GM10847 (cell line): ENCODE measurements around the gene GALNS.

Experiments used
- POLR2A ChIP-seq: IDR thresholded peaks from 2 replicates; pipeline ENCODE4 v1.6.1; 2011; ENCODE audit not compliant: insufficient read length; ENCODE audit errors: extremely low read depth

Gene GALNS

GRCh38 chr16:88812513-88813268 is 44.1 kb downstream of the GALNS start:
- TF ChIP-seq POLR2A = no peak

GRCh38 chr16:88811769-88812512 is 44.8 kb downstream of the GALNS start, which contains the start of gene APRT:
Gene APRT, minus strand, starts transcription at chr16:88811928. Its CDS starts 29 bp downstream, at chr16:88811899.
- peak; percentile 79 for TF ChIP-seq POLR2A

- TF ChIP-seq POLR2A = peak; percentile 65
These were observed 45.6 kb downstream of the GALNS start for GRCh38 chr16:88810912-88811768.

GRCh38 chr16:88810166-88810911 is 46.4 kb downstream of the GALNS start:
- TF ChIP-seq POLR2A = no peak

GRCh38 chr16:88809676-88810165 is 47.0 kb downstream of the GALNS start:
- TF ChIP-seq POLR2A = peak; percentile 15

GRCh38 chr16:88809068-88809675 is 47.6 kb downstream of the GALNS start:
- TF ChIP-seq POLR2A = peak; percentile 19

GRCh38 chr16:88807626-88808453 is 48.9 kb downstream of the GALNS start:
- peak; percentile 15 for TF ChIP-seq POLR2A

GRCh38 chr16:88807142-88807625 is 49.6 kb downstream of the GALNS start:
- TF ChIP-seq POLR2A = no peak

GRCh38 chr16:88806491-88807111 is 50.1 kb downstream of the GALNS start:
- TF ChIP-seq POLR2A = no peak

- TF ChIP-seq POLR2A = no peak
These were observed 50.8 kb downstream of the GALNS start for GRCh38 chr16:88805887-88806393.

GRCh38 chr16:88805340-88805715 is 51.4 kb downstream of the GALNS start:
- no peak for TF ChIP-seq POLR2A

GRCh38 chr16:88804552-88805339 is 52.0 kb downstream of the GALNS start:
- no peak for TF ChIP-seq POLR2A
